ENCODE measurements around the gene AGBL2. TPM values are rescaled to one million over a fixed set of nuclear protein-coding genes. Genes with fewer than 3 reads are reported as not detected.

The AGBL2 gene
- total and polyA plus RNA-seq, 9 of the 15 experiments (the other 6 are each of a cell fraction or from before 2014, with no cell fraction given) = 0.57 to 6.5 (median 1.3) TPM

- TF ChIP-seq, protein P1, sequence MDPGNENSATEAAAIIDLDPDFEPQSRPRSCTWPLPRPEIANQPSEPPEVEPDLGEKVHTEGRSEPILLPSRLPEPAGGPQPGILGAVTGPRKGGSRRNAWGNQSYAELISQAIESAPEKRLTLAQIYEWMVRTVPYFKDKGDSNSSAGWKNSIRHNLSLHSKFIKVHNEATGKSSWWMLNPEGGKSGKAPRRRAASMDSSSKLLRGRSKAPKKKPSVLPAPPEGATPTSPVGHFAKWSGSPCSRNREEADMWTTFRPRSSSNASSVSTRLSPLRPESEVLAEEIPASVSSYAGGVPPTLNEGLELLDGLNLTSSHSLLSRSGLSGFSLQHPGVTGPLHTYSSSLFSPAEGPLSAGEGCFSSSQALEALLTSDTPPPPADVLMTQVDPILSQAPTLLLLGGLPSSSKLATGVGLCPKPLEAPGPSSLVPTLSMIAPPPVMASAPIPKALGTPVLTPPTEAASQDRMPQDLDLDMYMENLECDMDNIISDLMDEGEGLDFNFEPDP (CRISPR knock-in tag; IDR thresholded peaks at IDR 0.05) = no peak
- no peak for TF ChIP-seq FOSL1 (tag; conservative IDR thresholded peaks at IDR 0.05)
- TF ChIP-seq ZNF280B (CRISPR knock-in tag; IDR thresholded peaks at IDR 0.05) = no peak
- no peak for TF ChIP-seq ARID3B (CRISPR knock-in tag; IDR thresholded peaks at IDR 0.05; ENCODE audit: borderline replicate concordance)
- TF ChIP-seq ZBTB1 (CRISPR knock-in tag; IDR thresholded peaks at IDR 0.05; ENCODE audit: borderline replicate concordance, low read depth) = no peak
- TF ChIP-seq ZKSCAN3 (CRISPR knock-in tag; IDR thresholded peaks at IDR 0.05) = no peak
- TF ChIP-seq NFXL1 (CRISPR knock-in tag; IDR thresholded peaks at IDR 0.05) = no peak
- TF ChIP-seq IRF2 (CRISPR knock-in tag; IDR thresholded peaks at IDR 0.05) = no peak
- no peak for TF ChIP-seq NELFE (IDR thresholded peaks at IDR 0.05; ENCODE audit: insufficient read depth, insufficient read length)
- peak; percentile 25 for TF ChIP-seq PCBP1 (IDR thresholded peaks at IDR 0.05; ENCODE audit: low read depth, low read length, poor library complexity, severe bottlenecking)
- TF ChIP-seq CTBP1 (IDR thresholded peaks at IDR 0.05; ENCODE audit: borderline replicate concordance) = peak; percentile 89
- TF ChIP-seq ZNF76 (CRISPR knock-in tag; IDR thresholded peaks at IDR 0.05; ENCODE audit: borderline replicate concordance) = no peak
- TF ChIP-seq ZFX (CRISPR knock-in tag; IDR thresholded peaks at IDR 0.05) = peak; percentile 94
- TF ChIP-seq NCOA6 (IDR thresholded peaks at IDR 0.05) = no peak
- TF ChIP-seq CREBBP (IDR thresholded peaks at IDR 0.05; ENCODE audit: low read depth, low read length) = no peak
- no peak for TF ChIP-seq SMAD3 (CRISPR knock-in tag; conservative IDR thresholded peaks at IDR 0.05)
- TF ChIP-seq HLTF (IDR thresholded peaks at IDR 0.05) = peak; percentile 45; the same call in 1 of the 2 replicates
- TF ChIP-seq, protein P2, sequence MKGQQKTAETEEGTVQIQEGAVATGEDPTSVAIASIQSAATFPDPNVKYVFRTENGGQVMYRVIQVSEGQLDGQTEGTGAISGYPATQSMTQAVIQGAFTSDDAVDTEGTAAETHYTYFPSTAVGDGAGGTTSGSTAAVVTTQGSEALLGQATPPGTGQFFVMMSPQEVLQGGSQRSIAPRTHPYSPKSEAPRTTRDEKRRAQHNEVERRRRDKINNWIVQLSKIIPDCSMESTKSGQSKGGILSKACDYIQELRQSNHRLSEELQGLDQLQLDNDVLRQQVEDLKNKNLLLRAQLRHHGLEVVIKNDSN (CRISPR knock-in tag; IDR thresholded peaks at IDR 0.05) = peak; percentile 96
- no peak for TF ChIP-seq ZNF140 (CRISPR knock-in tag; IDR thresholded peaks at IDR 0.05)
- no peak for TF ChIP-seq ATF1 (CRISPR knock-in tag; IDR thresholded peaks at IDR 0.05)
- TF ChIP-seq ATF1 (tag; IDR thresholded peaks at IDR 0.05) = peak; percentile 86
- TF ChIP-seq RAD21 (CRISPR knock-in tag; conservative IDR thresholded peaks at IDR 0.05 in 1 of 2, IDR thresholded peaks at IDR 0.05 in 1 of 2) = no peak
- TF ChIP-seq POLR2AphosphoS2 (IDR thresholded peaks at IDR 0.05; ENCODE audit: low read length) = peak; percentile 74; the same call in 1 of the 2 replicates
- no peak for TF ChIP-seq BDP1 (IDR thresholded peaks at IDR 0.05; ENCODE audit: insufficient read depth, insufficient read length)
- TF ChIP-seq SMARCC2 (IDR thresholded peaks at IDR 0.05; ENCODE audit: low read depth) = no peak
- no peak for TF ChIP-seq ZNF589 (CRISPR knock-in tag; IDR thresholded peaks at IDR 0.05; ENCODE audit: low read depth)
Observed at GRCh38 chr11:47642099-47642855, 72.9 kb downstream of the AGBL2 start, which contains the start of gene MTCH2 (continued).

All from K562 (cell line).